Measurements from ENCODE around the gene SH3BP2.
"Not testable (repeated sequence)": the region's sequence is repeated elsewhere in the genome, so short reads cannot be mapped to it uniquely, and the experiment has no call there.

Gene SH3BP2

GRCh38 chr4:2762486-2763370 lies 30.2 kb upstream of the SH3BP2 start:
- not testable (repeated sequence) for DNase-seq

DNA sequence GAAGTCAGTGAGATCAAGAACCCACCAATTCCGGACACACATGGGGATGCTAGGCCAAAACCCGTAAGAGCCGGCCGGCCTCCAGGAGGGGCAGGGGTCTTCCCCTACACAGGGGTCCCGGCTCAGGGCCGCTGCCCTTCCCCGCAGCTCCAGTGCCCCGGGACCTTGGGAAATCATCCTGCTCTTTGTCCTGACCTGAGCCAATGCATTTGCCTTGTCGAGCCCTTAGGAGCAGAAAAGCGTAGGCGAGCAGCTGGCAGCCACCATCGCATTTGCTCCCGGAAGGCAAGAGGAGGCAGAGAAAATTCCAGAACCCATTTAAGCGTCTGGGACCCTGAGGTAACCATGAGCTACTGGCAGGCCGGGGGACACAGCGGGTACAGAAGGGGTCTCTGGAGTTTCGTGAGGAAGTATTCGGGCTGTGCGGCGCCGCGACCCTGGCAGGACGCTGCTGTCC lies 29.3 kb upstream of the SH3BP2 start:
- no peak for DNase-seq

DNA sequence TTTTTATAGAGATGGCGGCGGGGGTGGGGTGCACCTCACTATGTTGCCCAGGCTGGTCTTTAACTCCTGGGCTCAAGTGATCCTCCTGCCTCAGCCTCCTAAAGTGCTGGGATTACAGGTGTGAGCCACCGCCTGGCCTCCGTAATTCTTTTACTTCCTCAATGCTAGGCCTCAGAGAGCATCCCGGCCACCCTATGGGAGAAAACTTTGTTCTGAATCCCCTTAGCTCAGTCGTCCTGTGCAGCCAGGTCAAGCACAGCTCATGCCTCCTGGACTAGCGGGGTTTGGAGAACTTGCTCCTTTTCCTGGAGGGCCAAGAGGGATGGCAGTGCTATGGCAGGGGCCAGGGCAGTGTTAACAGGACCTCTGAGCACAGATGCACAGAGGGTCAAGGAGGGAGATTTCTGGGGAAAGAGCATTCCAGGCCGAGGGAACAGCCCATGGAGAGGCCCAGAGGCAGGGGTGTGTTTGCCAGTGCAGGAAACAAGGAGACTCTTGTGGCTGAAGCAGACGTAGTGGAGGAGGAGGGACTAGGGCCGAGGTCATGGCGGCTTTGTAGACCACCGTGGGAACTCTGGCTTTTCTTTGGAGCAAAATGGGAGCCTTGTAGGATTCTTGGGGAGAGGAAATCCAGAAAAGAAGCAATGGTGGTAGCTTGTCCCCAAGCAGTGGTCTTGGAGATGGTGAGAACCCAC lies 26.9 kb upstream of the SH3BP2 start:
- no peak for DNase-seq

DNA sequence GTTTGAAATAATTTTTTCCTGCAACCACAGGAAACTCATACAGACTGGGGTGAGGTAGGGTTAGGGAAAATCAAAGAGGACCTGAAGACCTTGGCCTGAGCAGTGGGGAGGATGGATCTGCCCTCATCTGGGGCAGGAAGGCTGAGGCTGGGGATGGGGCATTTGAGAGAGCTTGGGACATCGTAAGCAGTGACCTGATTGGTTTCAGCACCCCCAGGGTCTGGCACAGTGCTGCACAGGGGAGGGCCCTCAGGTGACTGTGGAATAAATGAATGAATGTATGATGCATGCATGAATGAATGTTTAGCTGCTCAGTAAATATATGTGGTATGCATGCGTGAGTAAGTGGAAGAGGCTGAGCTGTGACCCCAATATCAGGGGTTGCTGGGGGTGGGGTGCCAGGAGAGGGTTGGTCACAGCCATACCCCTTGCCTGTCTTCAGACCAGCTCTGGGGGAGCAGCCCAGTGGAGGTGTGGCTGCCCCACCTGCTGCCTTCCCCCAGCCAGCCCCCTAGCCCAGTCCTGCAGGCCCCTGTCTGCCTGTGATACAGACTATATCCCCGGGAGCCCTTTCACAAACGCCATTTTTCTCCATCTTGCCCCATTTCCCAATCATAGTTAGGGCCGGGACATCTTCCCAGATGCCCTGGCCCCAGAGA lies 25.7 kb upstream of the SH3BP2 start:
- DNase-seq, result no peak

- DNase-seq, result no peak
Observed at GRCh38 chr4:2767705-2768074, 25.2 kb upstream of the SH3BP2 start.

DNA sequence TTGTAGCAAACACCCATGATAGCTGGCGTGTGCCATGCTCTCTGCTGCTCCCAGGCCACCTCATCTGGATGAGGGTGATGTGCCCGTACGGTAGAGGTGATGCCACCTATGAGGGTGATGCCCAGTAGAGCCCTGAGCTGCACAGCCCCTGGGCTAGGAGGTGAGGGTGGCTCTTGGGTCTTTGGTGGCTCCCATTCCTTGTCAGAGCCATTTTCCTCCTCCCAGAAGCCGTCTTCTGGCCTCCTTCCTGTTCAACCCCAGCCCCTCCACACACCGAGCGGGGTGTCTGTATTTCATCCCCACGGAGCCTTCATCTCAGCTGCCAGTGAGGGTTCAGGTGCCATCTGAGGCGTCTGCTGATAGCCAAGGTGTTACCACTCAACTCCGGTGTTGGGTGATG lies 24.8 kb upstream of the SH3BP2 start:
- DNase-seq, result no peak

DNA sequence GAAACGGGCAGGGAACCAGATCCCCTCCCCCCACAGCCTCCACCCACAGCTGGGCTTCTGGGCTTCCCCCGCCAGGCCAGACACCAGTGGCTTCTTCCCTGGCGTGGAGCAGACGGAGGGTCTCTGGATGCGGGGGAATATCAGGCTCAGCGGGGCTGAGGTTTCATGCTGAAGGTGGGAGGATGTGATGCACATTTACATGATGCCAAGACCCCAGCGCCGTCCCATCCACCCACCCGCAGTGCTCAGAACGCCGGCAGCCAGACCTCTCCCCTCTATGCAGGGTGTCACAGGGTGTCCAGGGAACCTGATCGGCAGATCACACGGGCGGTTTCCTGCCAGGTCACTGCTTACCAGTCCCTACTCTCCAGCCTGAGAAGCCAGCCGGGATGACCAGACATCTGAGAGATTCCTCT lies 24.0 kb upstream of the SH3BP2 start:
- no peak for DNase-seq

GRCh38 chr4:2771264-2771663 lies 21.6 kb upstream of the SH3BP2 start:
- DNase-seq, result no peak

DNA sequence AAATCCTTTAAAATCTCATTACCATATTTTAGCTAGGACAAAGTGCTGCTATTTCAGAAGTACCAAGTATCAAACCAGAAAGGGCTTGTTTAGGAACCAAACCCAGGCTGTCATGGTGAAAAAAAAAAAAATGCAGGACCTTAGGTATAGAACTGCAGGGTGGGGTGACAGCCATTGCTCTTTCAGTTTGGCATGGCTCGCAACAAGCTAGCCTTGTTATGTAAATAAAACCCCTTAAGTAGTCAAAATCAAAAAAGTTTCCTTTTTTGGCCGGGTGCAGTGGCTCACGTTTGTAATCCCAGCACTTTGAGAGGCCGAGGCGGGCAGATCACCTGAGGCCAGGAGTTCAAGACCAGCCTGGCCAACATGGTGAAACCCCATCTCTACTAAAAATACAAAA lies 12.2 kb upstream of the SH3BP2 start:
- DNase-seq, result not testable (repeated sequence)

- DNase-seq, result no peak
Observed at GRCh38 chr4:2781911-2782310, 11.0 kb upstream of the SH3BP2 start.

DNA sequence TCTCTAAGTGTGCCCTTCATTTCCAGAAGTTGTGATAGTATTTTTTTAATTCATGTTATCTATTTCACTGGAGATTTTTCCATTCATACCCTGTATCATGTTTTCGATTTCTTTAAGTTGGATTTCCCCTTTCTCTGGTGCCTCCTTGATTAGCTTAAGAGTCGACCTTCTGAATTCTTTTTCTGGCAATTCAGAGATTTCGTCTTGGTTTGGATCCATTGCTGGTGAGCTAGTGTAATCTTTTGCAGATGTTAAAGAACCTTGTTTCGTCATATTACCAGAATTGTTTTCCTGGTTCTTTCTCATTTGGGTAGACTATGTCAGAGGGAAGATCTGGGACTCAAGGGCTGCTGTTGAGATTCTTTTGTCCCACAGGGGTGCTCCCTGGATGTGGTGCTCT lies 9.1 kb upstream of the SH3BP2 start:
- no peak for DNase-seq

DNA sequence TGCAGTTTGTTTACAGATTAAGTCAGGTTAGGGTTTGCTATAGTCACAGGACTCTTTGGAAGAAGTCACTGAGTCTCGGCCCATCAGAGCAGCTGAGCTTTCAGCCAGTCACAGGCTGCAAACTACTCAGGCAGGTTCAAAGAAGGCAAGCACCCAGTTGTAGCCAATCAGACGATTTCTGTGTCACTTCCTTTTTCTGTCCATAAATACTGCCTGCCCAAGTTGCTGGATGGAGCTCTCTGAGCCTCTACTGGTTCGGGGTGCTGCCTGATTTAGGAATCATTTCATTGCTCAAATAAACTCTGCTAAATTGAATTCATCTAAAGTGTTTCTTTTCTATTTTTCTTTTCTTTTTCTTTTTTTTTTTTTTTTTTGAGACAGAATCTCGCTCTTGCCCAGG lies 7.3 kb upstream of the SH3BP2 start:
- peak; percentile 38 for DNase-seq

DNA sequence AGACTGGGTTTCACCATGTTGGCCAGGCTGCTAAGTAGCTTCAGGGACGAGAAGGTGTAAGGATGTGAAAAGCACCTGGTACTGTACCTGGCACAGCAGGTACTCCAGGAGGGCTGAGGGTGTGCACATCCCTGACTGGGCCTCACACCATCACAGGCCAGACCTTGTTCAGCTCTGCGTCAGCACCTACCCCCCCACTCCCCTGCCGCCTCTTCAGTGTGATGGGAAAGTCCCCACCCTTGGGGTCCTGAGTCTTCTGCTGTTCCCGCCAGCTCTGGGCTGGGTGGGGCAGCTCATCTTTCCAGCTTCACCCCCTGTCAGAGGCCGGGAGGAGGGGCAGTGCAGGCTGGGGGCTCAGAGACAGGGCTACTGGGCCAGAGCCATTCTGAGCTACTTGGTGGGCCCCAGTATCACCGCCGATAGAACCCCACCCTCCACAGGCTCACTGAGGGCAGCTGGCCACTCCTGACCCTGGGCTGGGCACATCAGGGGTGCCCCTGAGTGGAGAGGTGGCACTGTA lies 6.7 kb upstream of the SH3BP2 start:
- DNase-seq, result no peak

GRCh38 chr4:2786794-2787229 lies 6.1 kb upstream of the SH3BP2 start:
- DNase-seq, result no peak

GRCh38 chr4:2787230-2788100 lies 5.4 kb upstream of the SH3BP2 start:
- peak; percentile 87 for DNase-seq

GRCh38 chr4:2788101-2788500 lies 4.8 kb upstream of the SH3BP2 start:
- no peak for DNase-seq

- no peak for DNase-seq
Observed at GRCh38 chr4:2788532-2789103, 4.3 kb upstream of the SH3BP2 start.

DNA sequence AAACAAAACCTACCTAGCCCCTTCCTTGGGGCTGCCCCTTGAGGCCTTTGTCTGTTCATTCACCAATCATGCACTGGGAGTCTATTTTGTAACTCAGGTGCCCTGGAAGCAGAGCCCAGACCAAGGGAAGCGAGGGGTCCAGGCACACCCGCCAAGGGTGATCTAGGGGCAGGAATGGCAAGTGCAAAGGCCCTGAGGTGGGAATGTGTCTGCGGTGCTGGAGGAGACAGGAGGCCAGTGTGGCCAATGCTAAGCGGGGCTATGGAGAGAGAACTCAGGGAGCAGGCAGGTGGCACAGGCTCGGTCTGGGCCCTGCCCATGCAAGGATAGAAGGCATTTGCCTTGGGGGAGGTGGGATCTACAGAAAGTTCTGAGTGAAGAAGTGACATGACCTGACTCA lies 3.5 kb upstream of the SH3BP2 start:
- DNase-seq, result no peak

DNA sequence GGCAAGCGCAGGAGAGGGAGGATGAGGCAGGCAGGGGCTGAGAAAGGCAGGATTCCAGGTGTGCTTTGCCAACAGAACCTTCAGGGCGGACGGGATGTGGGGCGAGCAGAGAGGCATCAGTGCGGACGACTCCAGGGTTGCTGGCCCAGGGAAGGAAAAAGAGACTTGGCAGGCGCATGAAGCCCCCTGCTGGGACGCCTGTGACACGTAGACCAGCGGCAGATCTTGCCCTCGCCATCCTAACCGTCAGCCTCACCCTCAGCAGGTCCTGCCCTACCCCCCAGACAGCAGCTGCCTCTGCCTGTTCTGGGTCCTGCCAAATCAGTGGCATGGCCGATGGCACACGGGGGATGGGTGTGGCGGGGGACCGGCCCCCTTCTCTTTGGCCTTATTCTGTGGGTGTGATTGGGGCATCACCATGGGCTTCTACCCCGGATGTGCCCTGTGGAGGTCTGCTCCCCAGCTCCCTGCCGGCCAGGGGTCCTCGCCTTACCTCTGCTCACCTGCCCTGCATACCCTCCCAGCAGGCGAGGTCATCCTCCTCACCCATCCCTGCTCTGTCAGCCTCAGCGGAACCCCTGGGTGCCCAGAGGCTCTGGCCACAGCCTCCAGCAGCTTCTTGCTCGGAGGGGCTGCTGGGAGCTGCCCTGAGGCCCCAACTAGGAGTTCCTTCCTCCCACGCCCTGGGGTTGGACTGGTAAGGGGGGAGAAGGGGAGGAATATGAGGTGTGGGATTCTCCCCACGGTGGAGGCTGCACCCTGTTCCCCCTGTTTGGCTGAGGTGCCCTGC lies 2.9 kb upstream of the SH3BP2 start:
- DNase-seq, result no peak

GRCh38 chr4:2790583-2791517 lies 2.0 kb upstream of the SH3BP2 start:
- no peak for DNase-seq

Measured in SIG-M5 (cell line).